Measurements from ENCODE around the gene HSBP1L1. TPM values are rescaled to one million over a fixed set of nuclear protein-coding genes. Genes with fewer than 3 reads are reported as not detected.

The HSBP1L1 gene
- polyA plus RNA-seq, 2 of the 4 experiments (the other 2 are of a cell fraction) = 17.7 to 19.1 TPM

- Histone ChIP-seq H3K9me3 (no peaks in the 10 kb centered on the region), H3K27ac (peak overlapping the region; percentile 86 to 99), H3K4me3 (peak overlapping the region; percentile 80), H3K4me1 (peaks cover 13% of the 10 kb centered on the region; the same call in 1 of the 3 replicates), H3K4me2 (peak overlapping the region; percentile 95)
- no peak for DNase-seq (ENCODE audit: low read depth in 1 of 2, low spot score in 1 of 2)
- WGBS (ENCODE audit: missing lambda C conversion rate) = under 1% methylated on average over 6 of the region's 6 CpGs
- CTCF ChIA-PET = interaction anchor here (0.6 to 1.0 kb wide), 3 partner anchors 11 to 37 kb away, joined by 3 read pairs; no protein-coding TSS in a partner anchor
- FAIRE-seq = no peak
- POLR2A ChIA-PET = interaction anchor here (0.5 to 0.9 kb wide), 2 partner anchors 12 to 25 kb away, joined by 3 to 6 read pairs; no protein-coding TSS in a partner anchor
- no peak for ATAC-seq
- TF ChIP-seq CHD4 (IDR thresholded peaks at IDR 0.05; ENCODE audit: borderline replicate concordance) (no peak), KDM5A (IDR thresholded peaks at IDR 0.05) (no peak), HOXA7 (CRISPR knock-in tag; IDR thresholded peaks at IDR 0.05) (no peak), GATA3 (IDR thresholded peaks at IDR 0.05; ENCODE audit: borderline replicate concordance) (no peak), JUN (IDR thresholded peaks at IDR 0.05) (no peak), RFX5 (IDR thresholded peaks at IDR 0.05) (no peak), MAFK (IDR thresholded peaks at IDR 0.05; ENCODE audit: partially characterized antibody) (no peak), HEYL (CRISPR knock-in tag; IDR thresholded peaks at IDR 0.05) (no peak), RCOR1 (IDR thresholded peaks at IDR 0.05; ENCODE audit: low read depth, low read length) (no peak), TFCP2L1 (CRISPR knock-in tag; IDR thresholded peaks at IDR 0.05) (no peak), SREBF2 (IDR thresholded peaks at IDR 0.05) (no peak), RARB (CRISPR knock-in tag; IDR thresholded peaks at IDR 0.05) (no peak), HOXB5 (CRISPR knock-in tag; IDR thresholded peaks at IDR 0.05) (no peak)
- TF ChIP-seq, protein P1, sequence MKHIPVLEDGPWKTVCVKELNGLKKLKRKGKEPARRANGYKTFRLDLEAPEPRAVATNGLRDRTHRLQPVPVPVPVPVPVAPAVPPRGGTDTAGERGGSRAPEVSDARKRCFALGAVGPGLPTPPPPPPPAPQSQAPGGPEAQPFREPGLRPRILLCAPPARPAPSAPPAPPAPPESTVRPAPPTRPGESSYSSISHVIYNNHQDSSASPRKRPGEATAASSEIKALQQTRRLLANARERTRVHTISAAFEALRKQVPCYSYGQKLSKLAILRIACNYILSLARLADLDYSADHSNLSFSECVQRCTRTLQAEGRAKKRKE (CRISPR knock-in tag; IDR thresholded peaks at IDR 0.05; ENCODE audit: low read depth) = no peak
- TF ChIP-seq, protein P2, sequence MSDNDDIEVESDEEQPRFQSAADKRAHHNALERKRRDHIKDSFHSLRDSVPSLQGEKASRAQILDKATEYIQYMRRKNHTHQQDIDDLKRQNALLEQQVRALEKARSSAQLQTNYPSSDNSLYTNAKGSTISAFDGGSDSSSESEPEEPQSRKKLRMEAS (IDR thresholded peaks at IDR 0.05) = no peak
- TF ChIP-seq, protein P3, sequence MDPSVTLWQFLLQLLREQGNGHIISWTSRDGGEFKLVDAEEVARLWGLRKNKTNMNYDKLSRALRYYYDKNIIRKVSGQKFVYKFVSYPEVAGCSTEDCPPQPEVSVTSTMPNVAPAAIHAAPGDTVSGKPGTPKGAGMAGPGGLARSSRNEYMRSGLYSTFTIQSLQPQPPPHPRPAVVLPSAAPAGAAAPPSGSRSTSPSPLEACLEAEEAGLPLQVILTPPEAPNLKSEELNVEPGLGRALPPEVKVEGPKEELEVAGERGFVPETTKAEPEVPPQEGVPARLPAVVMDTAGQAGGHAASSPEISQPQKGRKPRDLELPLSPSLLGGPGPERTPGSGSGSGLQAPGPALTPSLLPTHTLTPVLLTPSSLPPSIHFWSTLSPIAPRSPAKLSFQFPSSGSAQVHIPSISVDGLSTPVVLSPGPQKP (IDR thresholded peaks at IDR 0.05; ENCODE audit: low read depth, low read length) = no peak
- TF ChIP-seq, protein P4, sequence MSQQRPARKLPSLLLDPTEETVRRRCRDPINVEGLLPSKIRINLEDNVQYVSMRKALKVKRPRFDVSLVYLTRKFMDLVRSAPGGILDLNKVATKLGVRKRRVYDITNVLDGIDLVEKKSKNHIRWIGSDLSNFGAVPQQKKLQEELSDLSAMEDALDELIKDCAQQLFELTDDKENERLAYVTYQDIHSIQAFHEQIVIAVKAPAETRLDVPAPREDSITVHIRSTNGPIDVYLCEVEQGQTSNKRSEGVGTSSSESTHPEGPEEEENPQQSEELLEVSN (IDR thresholded peaks at IDR 0.05; ENCODE audit: borderline replicate concordance, low read depth) = no peak
- TF ChIP-seq, protein P5, sequence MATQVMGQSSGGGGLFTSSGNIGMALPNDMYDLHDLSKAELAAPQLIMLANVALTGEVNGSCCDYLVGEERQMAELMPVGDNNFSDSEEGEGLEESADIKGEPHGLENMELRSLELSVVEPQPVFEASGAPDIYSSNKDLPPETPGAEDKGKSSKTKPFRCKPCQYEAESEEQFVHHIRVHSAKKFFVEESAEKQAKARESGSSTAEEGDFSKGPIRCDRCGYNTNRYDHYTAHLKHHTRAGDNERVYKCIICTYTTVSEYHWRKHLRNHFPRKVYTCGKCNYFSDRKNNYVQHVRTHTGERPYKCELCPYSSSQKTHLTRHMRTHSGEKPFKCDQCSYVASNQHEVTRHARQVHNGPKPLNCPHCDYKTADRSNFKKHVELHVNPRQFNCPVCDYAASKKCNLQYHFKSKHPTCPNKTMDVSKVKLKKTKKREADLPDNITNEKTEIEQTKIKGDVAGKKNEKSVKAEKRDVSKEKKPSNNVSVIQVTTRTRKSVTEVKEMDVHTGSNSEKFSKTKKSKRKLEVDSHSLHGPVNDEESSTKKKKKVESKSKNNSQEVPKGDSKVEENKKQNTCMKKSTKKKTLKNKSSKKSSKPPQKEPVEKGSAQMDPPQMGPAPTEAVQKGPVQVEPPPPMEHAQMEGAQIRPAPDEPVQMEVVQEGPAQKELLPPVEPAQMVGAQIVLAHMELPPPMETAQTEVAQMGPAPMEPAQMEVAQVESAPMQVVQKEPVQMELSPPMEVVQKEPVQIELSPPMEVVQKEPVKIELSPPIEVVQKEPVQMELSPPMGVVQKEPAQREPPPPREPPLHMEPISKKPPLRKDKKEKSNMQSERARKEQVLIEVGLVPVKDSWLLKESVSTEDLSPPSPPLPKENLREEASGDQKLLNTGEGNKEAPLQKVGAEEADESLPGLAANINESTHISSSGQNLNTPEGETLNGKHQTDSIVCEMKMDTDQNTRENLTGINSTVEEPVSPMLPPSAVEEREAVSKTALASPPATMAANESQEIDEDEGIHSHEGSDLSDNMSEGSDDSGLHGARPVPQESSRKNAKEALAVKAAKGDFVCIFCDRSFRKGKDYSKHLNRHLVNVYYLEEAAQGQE (IDR thresholded peaks at IDR 0.05) = no peak
Measured at GRCh38 chr18:79987566-79987965, 23.1 kb downstream of the HSBP1L1 start.

DNA sequence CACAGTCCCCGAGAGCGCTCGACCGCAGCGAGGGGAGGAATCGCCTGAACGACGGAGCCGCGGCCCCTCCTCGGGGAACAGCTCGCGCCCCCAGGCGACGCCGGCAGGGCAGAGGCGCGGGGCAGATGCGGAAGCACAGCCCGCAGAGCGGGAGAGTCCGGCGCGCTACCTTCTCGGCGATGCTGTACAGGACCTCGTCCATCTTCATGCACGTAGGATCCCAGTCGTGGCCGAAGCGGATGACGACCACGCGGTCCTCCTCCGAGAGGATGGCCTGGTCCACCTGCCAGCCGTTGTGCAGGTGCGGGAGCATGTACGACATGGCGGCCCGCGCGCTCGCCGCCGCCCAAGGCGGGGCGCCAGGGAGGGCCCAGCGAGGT, 23.6 kb downstream of the HSBP1L1 start:
- TF ChIP-seq, protein P2 (IDR thresholded peaks at IDR 0.05) = peak; percentile 81; the same call in 1 of the 2 replicates
- TF ChIP-seq KDM1A (IDR thresholded peaks at IDR 0.05; ENCODE audit: low read depth) (no peak), EP300 (IDR thresholded peaks at IDR 0.05) (no peak)
- peaks cover 8% of the 10 kb centered on the region; the same call in 1 of the 3 replicates for H3K4me1 ChIP-seq
- DNase-seq (ENCODE audit: low read depth in 1 of 2, low spot score in 1 of 2) = peak; percentile 40 to 55
- CTCF ChIA-PET = interaction anchor here (0.6 to 1.0 kb wide), 3 partner anchors 11 to 38 kb away, joined by 3 read pairs; no protein-coding TSS in a partner anchor
- no peaks in the 10 kb centered on the region for H3K9me3 ChIP-seq
- peak overlapping the region; percentile 86 to 99 for H3K27ac ChIP-seq
- peak overlapping the region; percentile 95 for H3K4me2 ChIP-seq
- under 1% methylated on average over 15 of the region's 48 CpGs for WGBS (ENCODE audit: missing lambda C conversion rate)
- FAIRE-seq = no peak
- ATAC-seq = peak; percentile 75 to 78
- peak overlapping the region; percentile 80 for H3K4me3 ChIP-seq
- POLR2A ChIA-PET = interaction anchor here (0.5 to 0.9 kb wide), 2 partner anchors 12 to 25 kb away, joined by 3 to 6 read pairs; no protein-coding TSS in a partner anchor

Measured in A549 (cell line).